OCI-M1 (cell line): Measurements from ENCODE around the gene GJC2.
A peak's percentile ranks its signal among the peaks of the same experiment; 100 is the strongest.
"Not testable (repeated sequence)": the region's sequence is repeated elsewhere in the genome, so short reads cannot be mapped to it uniquely, and the experiment has no call there.

Experiments used
- DNase-seq: peaks from one replicate; lab custom pipeline; 2025; lab: John Stamatoyannopoulos, UW

Gene GJC2

DNA sequence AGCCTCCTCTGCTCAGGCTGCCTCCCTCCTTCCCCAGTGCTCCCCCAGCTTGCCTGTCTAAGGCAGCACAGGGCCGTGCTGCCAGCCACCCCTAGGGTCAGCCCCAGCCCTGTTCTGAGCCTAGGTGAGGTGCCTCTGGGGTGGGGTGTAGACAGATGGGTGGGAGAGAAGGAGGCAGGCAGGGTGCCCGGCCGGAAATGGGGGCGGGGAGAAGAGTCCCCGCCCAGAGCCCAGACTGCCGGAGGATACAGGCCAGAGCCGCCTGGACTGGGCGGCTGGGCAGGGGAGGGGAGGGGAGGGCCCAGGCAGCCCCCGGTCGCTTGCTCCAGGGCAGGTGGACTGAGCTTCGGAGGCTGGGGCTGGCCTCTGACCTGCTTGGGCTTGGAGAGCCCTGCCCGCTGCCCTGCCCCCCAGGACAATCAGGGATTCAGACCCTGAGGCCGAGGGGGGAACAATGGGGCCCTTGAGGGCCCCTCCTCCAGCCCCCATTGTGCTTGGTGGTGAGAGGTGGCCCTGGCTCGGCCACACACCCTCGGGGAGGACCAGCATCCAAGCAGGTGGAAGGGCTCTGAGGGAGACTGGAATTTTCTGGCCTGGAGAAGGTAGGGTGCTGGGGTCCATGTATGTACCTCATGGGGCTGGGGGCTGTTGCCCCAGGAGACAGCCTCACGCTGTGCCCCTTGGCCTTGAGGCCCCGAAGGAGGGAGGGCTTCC, at the start of gene GJC2:
Gene GJC2, plus strand, starts transcription at position 525 of the 714 bp plus-strand sequence. CDS start 7,829 bp downstream, outside the sequence.
- no peak for DNase-seq

DNA sequence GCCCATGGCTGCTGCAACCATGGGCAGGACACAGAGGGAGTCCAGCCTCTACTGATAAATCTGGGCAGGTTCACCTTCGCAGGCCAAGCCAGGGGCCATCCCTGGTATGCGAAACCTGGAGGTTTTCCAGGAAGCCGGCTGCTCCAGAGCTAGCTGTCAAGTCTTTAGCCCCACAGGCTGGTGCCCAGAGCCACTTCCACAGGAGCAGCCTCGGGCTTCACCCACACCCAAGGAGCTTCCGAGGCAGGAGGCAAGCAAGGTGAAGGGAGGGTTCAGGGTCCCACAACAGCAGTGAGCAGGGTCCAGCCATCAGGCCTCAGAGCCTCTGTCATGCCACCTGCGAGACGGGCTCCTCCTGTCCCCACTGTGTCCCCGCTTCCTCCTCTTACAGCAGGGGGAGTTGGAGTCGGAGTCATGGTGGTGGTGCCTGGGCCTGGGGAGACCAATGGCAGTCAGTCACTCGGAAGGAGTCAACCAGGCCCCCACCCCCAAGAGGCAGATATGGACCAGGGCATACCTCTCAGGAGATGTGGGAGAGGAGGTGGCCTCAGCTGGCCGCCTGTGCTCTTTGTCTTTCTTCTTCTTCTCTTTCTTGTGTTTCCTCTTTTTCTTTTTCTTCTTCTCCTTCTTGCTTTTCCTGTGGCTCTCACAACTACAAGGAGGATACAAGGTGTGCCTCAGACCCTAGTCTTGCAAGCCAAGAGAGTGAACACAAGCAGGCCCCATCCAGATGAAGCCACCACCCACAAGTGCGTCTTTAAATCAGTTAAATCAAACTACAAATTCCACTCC, 48.7 kb upstream of the GJC2 start:
- DNase-seq: peak; percentile 11

DNA sequence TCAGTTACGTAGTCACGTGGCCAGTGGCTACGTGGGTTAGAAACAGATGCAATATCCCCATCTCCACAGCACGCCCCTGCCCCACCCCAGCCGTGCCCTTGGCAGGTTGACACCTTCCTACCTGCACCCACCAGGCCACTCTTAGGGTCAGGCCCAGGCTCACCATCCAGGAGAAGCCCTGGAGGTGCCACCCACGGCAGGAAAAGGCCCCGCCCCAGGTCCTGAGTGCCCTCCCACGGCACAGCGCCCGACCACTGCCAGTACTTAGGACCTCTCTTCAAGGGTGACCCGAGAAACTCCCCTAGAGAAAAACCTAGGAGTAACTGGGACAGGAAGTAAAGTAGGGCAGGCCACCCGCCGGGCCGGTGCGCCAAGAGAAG, 48.1 kb upstream of the GJC2 start:
- DNase-seq: no peak

DNA sequence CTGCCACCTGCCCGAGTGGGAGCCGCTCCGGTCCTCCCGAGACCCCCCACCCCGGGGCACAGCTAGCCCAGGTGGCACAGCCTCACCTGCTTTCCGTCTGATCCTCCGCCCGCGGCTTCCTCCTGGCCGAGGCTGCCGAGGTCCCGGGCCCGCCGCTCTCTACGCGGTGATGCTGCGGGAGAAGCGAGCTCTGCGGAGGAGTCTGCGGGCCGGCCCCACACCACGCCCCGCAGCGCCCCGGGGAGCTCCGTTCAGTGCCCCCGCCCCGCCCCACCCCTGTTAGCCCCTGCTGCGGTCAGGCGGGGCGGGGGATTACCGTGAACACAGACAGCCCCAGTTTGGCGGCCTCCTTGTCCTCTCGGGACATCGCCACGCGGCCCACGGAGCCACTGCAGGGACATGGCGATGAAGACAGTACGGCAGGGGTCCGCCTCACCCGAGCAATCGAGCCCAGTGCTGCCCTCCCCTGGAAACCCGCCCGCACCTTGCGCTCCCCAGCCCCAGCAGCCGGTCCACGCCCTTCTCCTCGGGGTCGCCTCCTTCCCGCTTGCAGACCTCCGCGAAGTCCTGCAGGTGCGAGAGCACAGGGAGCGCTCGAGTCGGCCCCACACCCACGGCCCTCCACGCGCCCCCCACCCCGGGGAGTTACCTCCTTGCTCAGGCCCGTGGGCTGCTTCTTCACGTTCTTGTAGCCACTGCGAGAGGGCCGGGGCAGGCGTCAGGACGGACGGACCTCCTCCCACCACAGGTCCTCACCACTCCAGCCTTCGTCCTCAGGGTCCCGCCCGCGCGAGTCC, 47.5 kb upstream of the GJC2 start:
- peak; percentile 75 for DNase-seq

DNA sequence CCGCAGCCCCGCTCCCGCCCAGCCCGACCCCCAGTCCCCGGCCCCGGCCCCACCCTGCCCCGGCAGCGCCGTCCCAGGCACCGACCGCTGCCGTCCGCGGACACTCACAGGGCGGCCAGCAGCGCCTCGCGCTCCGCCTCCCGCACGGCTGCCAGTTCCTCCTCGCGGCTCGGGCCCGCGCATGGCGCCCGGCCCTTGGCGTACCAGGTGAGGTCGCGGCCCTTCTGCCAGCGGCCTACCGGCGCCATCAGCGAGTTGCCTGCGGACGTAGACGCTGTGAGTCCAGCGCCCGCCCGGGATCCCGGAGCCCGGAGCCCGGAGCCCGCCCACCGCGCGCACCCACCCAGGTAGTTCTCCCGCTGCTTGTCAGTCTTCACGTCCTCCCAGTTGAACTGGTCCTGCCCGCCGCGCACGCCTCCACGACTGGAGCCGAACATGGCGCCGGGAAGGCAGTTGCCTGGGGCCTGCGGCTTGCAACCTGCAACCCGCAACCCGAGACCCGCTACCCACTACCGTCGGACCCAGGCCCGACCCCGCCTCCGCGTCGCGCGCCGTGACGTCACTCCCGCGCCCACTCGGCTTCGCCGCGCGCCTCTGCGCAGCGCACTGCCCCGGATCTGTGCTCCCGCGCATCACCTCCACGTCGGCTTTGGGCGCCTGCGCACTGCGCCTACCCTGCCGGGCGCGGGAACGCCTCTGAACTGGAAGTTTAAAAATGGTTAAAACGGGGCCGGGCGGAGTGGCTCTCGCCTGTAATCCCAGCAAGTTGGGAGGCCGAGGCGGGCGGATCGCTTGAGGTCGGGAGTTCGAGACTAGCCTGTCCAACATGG, 46.7 kb upstream of the GJC2 start, which contains the start of gene C1orf35:
Gene C1orf35, minus strand, starts transcription at position 535 of the 830 bp plus-strand sequence. Its CDS starts 98 bp downstream, at position 437.
- DNase-seq: peak; percentile 98

DNA sequence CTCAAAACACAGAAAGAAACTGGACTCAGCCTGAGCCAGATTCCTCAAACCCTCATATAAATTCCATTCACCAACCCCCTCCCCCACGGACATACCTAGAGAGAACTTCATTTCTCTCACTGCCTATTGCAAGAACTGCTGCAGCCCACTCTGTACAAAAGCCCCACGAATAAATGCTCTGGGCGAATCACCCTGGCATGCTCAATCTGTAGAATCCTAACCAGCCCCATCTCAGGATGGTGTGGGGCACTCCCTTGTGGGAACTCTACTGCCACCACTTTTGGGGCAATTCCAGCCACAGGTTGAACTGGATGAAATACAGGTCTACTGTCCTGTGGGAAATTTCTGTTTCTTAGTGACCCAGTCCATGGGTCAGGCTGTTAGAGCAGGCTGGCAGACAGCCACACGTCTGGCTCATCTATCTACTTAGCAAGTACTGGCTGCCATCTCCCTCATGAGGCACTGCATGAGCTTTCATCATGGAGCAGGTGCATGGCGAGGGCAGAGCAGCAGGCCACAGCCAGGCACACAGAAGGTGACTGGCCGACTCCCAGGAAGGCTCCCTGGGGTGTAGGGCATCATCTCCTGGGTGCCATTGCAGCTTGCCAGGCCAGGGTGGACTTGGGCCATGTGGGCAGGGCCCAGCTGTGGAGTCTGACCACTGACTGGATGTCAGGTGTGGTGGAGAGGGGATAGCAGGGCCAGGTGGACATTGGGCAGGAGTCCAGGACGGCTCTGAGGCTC, 45.0 kb upstream of the GJC2 start:
- DNase-seq: no peak

DNA sequence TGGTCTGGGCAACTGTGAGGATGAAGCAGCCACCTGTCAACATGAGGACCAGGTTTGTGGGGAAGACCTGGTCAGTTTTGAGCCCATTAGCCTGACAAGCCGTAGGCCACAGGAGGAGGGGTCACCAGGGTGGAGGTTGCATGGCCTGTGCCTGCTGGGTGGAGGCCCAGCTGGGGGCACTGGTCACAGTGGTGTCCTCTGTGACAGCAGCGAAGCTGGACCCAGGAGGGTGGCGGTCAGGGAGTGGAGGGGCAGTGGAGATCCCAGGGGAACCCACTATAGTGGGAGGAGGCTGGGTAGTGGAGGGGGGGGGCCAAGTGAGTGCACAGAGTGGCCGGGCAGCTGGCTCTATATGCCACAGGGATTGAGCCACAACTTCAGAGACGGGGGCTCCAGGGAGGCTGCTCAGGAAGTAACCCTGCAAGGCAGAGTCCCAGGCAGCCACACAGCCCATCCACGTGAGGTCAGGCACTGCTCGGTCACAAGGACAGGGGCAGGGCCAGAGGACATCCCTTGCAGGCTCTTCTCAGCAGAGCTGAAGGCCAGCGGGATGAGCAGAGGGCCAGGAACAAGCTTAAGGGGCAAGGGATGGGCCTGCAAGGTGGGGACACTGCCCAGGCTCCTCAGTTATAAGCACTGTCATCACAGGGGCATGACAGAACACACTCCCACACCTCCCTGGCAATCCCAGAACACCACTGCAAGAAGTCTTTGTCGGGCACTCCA, 44.3 kb upstream of the GJC2 start:
- no peak for DNase-seq

DNA sequence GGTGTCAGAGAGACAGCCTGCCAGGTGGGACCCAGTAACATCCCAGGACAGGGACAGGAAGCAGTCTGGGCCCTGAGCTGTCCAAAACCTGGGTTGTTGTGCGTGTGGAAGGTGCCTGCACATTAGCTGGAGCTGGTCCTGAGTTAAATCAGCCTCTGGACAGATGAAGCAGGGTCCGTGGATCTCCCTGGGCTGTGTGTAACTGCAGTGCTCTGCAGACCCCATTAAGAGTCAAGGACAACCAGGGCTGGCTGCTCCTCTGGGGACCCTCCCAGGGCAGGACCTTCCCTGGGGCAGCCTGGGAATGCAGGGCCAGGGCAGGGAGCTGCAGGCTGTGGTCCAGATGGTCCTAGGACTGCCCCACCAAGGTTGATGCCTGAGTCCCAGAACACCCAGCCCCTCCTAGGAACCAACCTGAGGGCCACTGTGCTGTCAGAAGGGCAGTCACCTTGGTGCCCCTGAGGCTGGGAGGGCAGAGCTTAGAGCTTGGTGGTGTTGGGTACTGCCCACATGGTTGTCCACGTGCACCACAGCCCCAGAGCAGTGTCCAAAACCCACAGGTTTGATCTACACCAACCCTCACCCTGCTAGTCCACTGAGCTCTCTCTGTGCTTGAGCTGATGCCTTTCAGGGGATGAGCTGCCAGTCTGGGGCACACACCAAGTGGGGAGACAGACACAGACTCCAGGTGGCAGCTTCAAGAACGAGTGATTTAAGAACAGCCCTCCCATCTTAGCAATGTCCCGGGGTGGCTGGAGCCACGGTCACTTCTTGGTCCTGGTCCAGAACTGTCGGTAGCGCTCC, 43.5 kb upstream of the GJC2 start:
- DNase-seq: no peak

DNA sequence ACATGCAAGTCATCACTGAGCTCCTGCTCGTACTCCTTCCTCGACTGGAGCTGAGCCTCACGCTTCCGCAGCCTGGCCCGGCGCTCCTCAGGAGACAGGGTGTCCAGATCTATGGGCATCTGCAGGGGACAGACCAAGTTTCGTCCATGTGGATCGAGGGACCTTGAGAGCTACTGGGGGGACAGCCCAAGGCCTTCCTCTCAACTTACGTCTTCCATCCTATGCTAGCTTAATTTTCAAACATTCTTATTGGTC, 43.0 kb upstream of the GJC2 start:
- no peak for DNase-seq

DNA sequence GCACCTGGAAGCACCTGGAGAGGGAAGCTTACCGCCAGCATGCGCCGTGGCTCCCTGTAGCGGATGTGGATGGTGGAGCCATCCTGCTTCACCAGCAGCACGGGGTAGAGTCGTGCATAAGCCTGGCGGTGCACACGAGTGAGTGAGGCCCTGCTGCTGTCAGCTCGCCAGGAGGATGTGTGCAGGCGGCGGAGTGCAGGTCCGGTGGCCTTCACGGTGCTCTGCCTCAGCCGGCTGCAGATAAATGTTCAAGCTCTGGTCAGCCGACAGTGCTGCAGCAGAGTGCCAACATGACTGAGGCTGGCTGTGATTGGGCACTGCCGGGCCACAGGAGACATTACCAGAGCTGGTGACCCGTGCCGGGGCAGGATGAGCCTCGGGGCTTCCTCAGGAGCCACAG, 42.1 kb upstream of the GJC2 start:
- DNase-seq: no peak

DNA sequence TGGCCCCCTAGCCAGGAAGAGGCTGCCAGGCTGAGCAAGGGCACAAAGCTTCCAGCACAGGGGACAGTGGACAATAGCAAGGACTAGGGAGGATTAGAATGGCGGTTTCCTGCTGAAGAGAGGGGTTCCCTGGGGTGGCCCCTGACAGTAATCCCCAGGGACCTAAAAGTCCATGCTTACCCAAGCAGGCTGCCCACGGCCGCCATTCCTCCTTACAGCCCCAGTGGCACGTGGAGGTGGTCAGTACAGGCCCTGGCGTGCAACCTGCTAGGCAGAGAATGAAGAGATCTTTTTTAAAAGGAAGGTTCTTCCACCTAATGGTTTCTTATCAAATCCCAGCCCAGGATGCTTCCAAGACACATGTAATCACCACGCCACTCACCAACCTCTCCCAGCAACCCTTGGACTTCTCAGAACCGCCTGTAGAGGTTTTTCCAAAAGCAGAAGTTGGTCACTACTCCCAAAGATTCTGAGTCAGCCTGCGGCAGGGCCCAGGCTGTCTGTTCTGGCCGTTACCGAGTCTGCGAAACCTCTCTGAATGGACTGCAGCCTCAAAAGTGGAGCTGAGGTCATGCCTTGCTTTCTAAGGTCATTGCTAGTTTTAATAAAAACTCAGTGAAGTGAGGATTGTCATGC, 41.6 kb upstream of the GJC2 start:
- DNase-seq: peak; percentile 79

DNA sequence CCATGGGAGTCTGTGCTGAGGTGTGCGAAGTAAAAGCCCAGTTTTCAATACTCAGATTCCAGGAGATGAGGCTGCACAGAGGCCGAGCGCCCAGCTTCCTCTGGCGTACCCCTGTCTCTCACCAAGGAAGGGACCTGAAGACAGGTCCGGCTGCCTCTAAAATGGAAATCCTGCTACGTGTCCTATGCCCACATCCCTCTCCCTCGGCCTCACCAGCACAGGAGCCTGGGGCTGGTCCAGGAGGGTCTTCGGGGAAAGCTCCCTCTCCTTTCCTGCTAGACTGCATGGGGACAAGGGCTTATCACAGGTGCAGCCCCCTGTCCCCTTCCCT, 41.0 kb upstream of the GJC2 start:
- DNase-seq: no peak

DNA sequence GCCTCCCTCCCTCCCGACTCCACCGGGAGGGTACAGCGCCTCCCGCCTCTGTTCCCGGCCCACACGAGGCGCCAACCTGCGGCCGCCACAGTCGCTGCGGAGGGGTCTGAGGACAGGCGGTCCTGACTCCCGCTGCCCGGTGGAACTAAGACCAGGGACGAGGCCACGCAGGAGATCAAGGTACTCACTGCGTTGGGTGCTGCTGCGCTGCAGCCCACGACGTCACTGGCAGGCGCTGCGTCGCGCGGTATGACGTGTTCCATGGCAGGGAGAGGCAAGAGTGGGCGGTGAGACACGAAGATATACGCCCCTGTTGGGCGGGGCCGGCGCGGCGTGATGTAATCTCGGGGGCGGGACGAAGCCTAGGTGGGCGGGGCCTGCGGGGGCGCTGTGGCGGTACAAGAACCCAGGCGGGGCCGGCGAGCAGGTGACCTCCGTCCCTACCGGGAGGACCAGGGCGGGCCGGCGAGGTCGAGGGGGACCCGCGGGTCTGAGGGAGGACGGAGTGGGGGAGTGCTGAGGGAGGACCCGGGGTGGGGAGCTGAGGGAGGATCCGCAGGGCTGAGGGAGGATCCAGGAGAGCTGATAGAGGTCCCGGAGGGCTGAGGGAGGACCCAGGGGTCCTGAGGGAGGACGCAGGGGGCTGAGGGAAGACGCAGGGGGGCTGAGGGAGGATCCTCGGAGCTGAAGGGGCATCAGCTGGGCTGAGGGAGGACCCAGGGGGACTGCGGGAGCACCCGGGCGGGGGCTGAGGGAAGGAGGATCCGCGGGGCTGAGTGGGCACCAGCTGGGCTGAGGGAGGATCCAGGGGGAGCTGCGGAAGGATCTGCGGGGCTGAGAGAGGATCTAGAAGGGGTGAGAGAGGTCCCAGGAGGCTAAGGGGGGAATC, 40.4 kb upstream of the GJC2 start, which contains the start of gene MRPL55:
Gene MRPL55, minus strand, starts transcription at position 227 of the 889 bp plus-strand sequence. CDS start 1,039 bp downstream, outside the sequence.
- peak; percentile 99 for DNase-seq

DNA sequence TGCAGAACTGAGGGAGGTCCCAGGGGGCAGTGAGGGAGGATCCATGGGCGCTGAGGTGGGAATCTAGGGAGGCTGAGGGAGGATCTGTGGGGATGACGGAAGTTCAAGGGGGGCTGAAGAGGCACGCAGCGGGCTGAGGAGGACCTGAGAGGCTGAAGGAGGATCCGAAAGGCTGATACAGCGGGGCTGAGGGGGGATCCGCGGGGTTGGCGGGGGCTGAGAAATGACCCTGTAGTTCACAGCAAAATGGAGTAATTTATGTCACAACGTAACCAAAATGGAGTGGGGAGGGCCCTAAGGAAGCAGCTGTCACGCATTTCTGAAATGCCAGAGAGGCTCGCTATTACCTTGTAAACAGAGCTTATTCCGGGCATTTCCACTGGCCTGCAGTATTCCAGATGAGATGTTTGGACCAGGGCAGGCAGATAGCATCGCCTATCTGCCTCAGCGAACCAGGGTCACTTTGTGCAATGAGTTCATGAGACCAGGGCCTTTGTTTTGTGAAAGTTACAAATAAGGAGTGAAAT, 39.7 kb upstream of the GJC2 start:
- no peak for DNase-seq

DNA sequence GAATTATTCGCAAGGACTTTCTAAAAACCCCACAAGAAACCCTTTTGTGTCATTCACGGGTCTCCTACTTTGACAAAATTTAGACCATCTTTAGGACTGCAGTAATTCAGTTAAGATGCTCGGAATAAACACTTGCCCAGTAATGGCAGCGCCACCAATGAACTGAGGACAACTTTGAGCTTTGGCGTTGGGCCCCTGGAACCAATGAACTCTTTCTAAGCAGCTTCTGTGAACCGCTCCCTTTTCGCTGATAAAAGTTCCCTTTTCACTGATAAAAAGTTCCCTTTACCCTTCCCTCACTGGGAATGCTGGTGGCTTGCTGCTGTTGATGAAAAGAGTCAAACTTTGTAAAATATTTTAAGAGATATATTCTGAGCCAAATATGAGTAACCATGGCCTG, 39.2 kb upstream of the GJC2 start:
- DNase-seq: no peak

DNA sequence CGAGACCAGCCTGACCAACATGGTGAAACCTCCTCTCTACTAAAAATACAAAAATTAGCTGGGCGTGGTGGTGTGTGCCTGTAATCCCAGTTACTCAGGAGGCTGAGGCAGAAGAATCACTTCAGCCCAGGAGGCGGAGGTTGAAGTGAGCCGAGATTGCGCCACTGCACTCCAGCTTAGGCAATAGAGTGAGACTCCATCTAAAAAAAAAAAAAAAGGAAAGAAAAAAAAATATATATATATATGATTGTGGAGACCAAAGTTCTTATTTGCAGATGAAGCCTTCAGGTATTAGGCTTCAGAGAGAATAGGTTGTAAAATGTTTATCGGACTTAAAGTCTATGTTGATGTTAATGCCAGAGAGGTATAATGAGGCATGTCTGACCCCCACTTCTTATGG, 38.4 kb upstream of the GJC2 start:
- DNase-seq: not testable (repeated sequence)

DNA sequence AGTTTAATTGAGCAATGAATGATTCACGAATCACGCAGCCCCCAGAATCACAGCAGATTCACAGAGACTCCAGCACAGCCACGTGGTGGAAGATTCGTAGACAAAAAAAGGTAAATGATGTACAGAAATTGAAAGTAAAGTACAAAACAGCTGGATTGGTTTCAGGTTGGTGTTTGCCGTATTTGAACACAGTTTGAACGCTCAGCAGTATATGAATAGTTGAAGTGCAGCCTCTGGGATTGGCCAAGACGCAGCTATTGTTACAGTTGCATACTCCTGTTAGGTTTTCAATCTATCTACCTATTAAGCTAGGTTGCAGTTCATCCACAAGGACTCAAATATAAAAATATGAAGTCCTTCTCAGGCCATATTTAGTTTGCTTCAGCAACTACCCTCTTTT, 37.6 kb upstream of the GJC2 start:
- no peak for DNase-seq

DNA sequence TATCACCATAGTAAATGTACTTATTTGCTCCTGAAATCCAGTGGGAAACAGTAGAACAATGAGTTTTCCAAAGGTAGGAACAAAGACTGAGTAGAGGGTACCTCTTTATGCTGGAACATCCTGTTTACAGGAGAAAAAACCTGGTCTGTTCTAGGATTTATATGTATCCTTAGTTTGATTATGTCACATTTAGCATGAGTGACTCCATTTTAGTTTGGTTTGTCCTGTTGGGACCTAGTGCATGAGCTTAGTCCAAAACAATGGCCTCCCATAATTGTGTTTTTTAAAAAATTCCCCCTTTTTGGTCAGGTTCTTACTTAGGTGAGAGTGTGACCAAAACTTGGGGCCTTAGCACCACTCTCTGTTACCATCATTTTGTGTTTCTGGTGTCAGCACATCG, 37.1 kb upstream of the GJC2 start:
- no peak for DNase-seq
